H1 (cell line): ENCODE results near the gene DDT. TPM values are rescaled to one million over a fixed set of nuclear protein-coding genes. Genes with fewer than 3 reads are reported as not detected.
A peak's percentile ranks its signal among the peaks of the same experiment; 100 is the strongest.
"Not testable (repeated sequence)": the region's sequence is repeated elsewhere in the genome, so short reads cannot be mapped to it uniquely, and the experiment has no call there.

Source experiments
- CTCF ChIA-PET: fragments of 300-600 bp; sonication (Branson Sonifier 250); formaldehyde crosslinking; loops from one replicate; lab custom pipeline; 2021; ENCODE audit not compliant: partially characterized antibody; lab: Charles Lee
- POLR2A ChIA-PET: fragments of 300-600 bp; sonication (Branson Sonifier 250); formaldehyde crosslinking; loops from one replicate; lab custom pipeline; 2021; ENCODE audit warnings: inconsistent platforms; ENCODE audit not compliant: partially characterized antibody; lab: Charles Lee
- DNase-seq, 2 experiments: peaks; one replicate each; pipeline versions ENCODE4 v3.0.0 to v3.0.0-alpha.2; 2010 to 2022; ENCODE audit warnings: low spot score in 2 of 2, low read depth in 1 of 2, mixed read lengths in 1 of 2
- FAIRE-seq: peaks from 2 replicates; lab custom pipeline; 2011; peaks lifted over from hg19 to GRCh38; lab: Jason Lieb, UNC
- H2AFZ ChIP-seq: 2 replicates; pipeline ENCODE4 v1.8.1; 2012; ENCODE audit warnings: low read length, inconsistent platforms
- H2AK5ac ChIP-seq: 2 replicates; pipeline ENCODE4 v1.6.1; 2013; ENCODE audit warnings: low read depth, low read length
- H2BK120ac ChIP-seq: replicated peaks from 2 replicates; pipeline ENCODE3; 2013; ENCODE audit warnings: low read depth, low read length, inconsistent platforms
- H2BK12ac ChIP-seq: 2 replicates; pipeline ENCODE4 v1.6.1; 2013; ENCODE audit warnings: low read depth, low read length
- H2BK15ac ChIP-seq: 2 replicates; pipeline ENCODE4 v1.6.1; 2013; ENCODE audit warnings: low read length
- H2BK20ac ChIP-seq: 2 replicates; pipeline ENCODE4 v1.6.1; 2013; ENCODE audit warnings: low read length
- H2BK5ac ChIP-seq: 2 replicates; pipeline ENCODE4 v1.6.1; 2013; ENCODE audit warnings: low read depth, low read length
- H3K14ac ChIP-seq: 2 replicates; pipeline ENCODE4 v1.6.1; 2013; ENCODE audit warnings: inconsistent platforms; ENCODE audit not compliant: insufficient read length
- H3K18ac ChIP-seq: 2 replicates; pipeline ENCODE4 v1.6.1; 2013; ENCODE audit warnings: low read length; ENCODE audit errors: extremely low read depth
- H3K23ac ChIP-seq: 2 replicates; pipeline ENCODE4 v1.6.1; 2013; ENCODE audit warnings: inconsistent platforms; ENCODE audit not compliant: insufficient read length
- H3K23me2 ChIP-seq: 2 replicates; pipeline ENCODE4 v1.6.1; 2013; ENCODE audit warnings: low read depth, low read length
- H3K27ac ChIP-seq: 2 replicates; pipeline ENCODE4 v1.6.1; 2011; ENCODE audit warnings: low read depth, low read length, inconsistent platforms
- H3K27me3 ChIP-seq, 4 experiments: replicated peaks in 1 of 4; 1 replicate in 1 of 4; 2 replicates in 3 of 4; pipeline versions ENCODE4 v1.6.1 to v1.8.1; 2011 to 2013; ENCODE audit warnings: low read length in 3 of 4, mild to moderate bottlenecking in 3 of 4, inconsistent platforms in 2 of 4, mixed read lengths in 2 of 4, moderate library complexity in 1 of 4; ENCODE audit not compliant: control insufficient read depth in 3 of 4, insufficient read depth in 3 of 4; ENCODE audit errors: extremely low read depth in 1 of 4
- H3K36me3 ChIP-seq, 4 experiments: 2 replicates each; pipeline versions ENCODE4 v1.6.1 to v1.8.1; 2011 to 2013; ENCODE audit warnings: mild to moderate bottlenecking in 4 of 4, low read length in 3 of 4, moderate library complexity in 2 of 4, control low read depth in 1 of 4, inconsistent platforms in 1 of 4; ENCODE audit not compliant: insufficient read depth in 4 of 4, control insufficient read depth in 2 of 4
- H3K4ac ChIP-seq: replicated peaks from 2 replicates; pipeline ENCODE3; 2013; ENCODE audit warnings: low read length, low read depth, mixed read lengths, inconsistent platforms; ENCODE audit not compliant: insufficient read length
- H3K4me1 ChIP-seq, 4 experiments: replicated peaks in 1 of 4; 1 replicate in 1 of 4; 2 replicates in 3 of 4; pipeline versions ENCODE4 v1.6.1 to v1.8.1; 2011 to 2013; ENCODE audit warnings: low read length in 3 of 4, inconsistent platforms in 2 of 4, mixed read lengths in 1 of 4; ENCODE audit not compliant: insufficient read depth in 4 of 4, control insufficient read depth in 3 of 4
- H3K4me2 ChIP-seq, 2 experiments: 2 replicates each; pipeline versions ENCODE4 v1.6.1 to v1.8.1; 2011 to 2013; ENCODE audit warnings: low read depth in 2 of 2, low read length in 2 of 2, control low read depth in 1 of 2, inconsistent platforms in 1 of 2, mild to moderate bottlenecking in 1 of 2; ENCODE audit not compliant: insufficient read depth in 1 of 2
- H3K4me3 ChIP-seq, 4 experiments: fragments of 200-600, 300-600 bp in 1 of 4; sonication (generic), shearing (Covaris generic), sonication (Bioruptor Twin) in 1 of 4; 2 replicates each; pipeline versions ENCODE4 v1.5.1 to v1.8.1; 2011 to 2016; ENCODE audit warnings: low read length in 4 of 4, low read depth in 3 of 4, control low read depth in 2 of 4, inconsistent platforms in 2 of 4, mild to moderate bottlenecking in 2 of 4, mixed read lengths in 1 of 4, moderate library complexity in 1 of 4; ENCODE audit not compliant: insufficient read depth in 2 of 4; ENCODE audit errors: extremely low read depth in 1 of 4
- H3K56ac ChIP-seq: replicated peaks from 2 replicates; pipeline ENCODE3; 2013; ENCODE audit warnings: low read depth, mild to moderate bottlenecking, mixed read lengths, low read length, inconsistent platforms; ENCODE audit not compliant: insufficient read length
- H3K79me1 ChIP-seq: 2 replicates; pipeline ENCODE4 v1.6.1; 2013; ENCODE audit warnings: low read depth, low read length, control low read depth
- H3K79me2 ChIP-seq, 2 experiments: 2 replicates each; pipeline versions ENCODE4 v1.6.1 to v1.8.1; 2012 to 2013; ENCODE audit warnings: low read length in 2 of 2, mild to moderate bottlenecking in 2 of 2, inconsistent platforms in 1 of 2; ENCODE audit not compliant: insufficient read depth in 2 of 2, control insufficient read depth in 1 of 2
- H3K9ac ChIP-seq, 4 experiments: replicated peaks in 1 of 4; 1 replicate in 1 of 4; 2 replicates in 3 of 4; pipeline versions ENCODE4 v1.6.1 to v1.8.1; 2011 to 2013; ENCODE audit warnings: low read depth in 3 of 4, low read length in 3 of 4, control low read depth in 2 of 4, mild to moderate bottlenecking in 2 of 4, moderate library complexity in 2 of 4, inconsistent platforms in 1 of 4; ENCODE audit errors: extremely low read depth in 1 of 4
- H3K9me3 ChIP-seq, 2 experiments: 2 replicates each; pipeline versions ENCODE4 v1.6.1 to v1.8.1; 2012 to 2013; ENCODE audit warnings: mild to moderate bottlenecking in 2 of 2, moderate library complexity in 2 of 2, control low read depth in 1 of 2, inconsistent platforms in 1 of 2, low read depth in 1 of 2, low read length in 1 of 2, mixed read lengths in 1 of 2; ENCODE audit not compliant: insufficient read depth in 2 of 2
- H4K20me1 ChIP-seq, 2 experiments: replicated peaks in 1 of 2; 2 replicates each; pipeline versions ENCODE3 to v1.8.1; 2011 to 2013; ENCODE audit warnings: inconsistent platforms in 2 of 2, low read length in 2 of 2, mild to moderate bottlenecking in 1 of 2; ENCODE audit not compliant: insufficient read depth in 2 of 2, control insufficient read depth in 1 of 2
- H4K5ac ChIP-seq: 2 replicates; pipeline ENCODE4 v1.6.1; 2013; ENCODE audit warnings: low read length, low read depth, mixed read lengths, inconsistent platforms; ENCODE audit not compliant: insufficient read length
- H4K8ac ChIP-seq: 2 replicates; pipeline ENCODE4 v1.8.0; 2013; ENCODE audit warnings: mild to moderate bottlenecking, moderate library complexity, low read length, inconsistent platforms; ENCODE audit not compliant: insufficient read depth; ENCODE audit errors: extremely low read depth
- H4K91ac ChIP-seq: replicated peaks from 2 replicates; pipeline ENCODE3; 2013; ENCODE audit warnings: low read length, mixed read lengths, inconsistent platforms; ENCODE audit not compliant: insufficient read length
- CBX5 ChIP-seq: fragments of 300-800, 300-1000 bp; sonication (generic); IDR thresholded peaks from 2 replicates; pipeline ENCODE4 v1.7.1; 2016; ENCODE audit warnings: antibody characterized with exemption, low read length, low read depth
- CHD2 ChIP-seq: IDR thresholded peaks from 2 replicates; pipeline ENCODE4 v1.6.1; 2012; ENCODE audit warnings: low read length, improper control_type of control experiment
- CREB1 ChIP-seq: IDR thresholded peaks from 2 replicates; pipeline ENCODE4 v1.6.1; 2012; ENCODE audit warnings: inconsistent platforms
- E2F6 ChIP-seq: IDR thresholded peaks from 2 replicates; pipeline ENCODE4 v1.6.1; 2012; ENCODE audit warnings: inconsistent platforms
- EZH2 ChIP-seq: fragments of 200-600 bp; sonication (generic); IDR thresholded peaks from 2 replicates; pipeline ENCODE4 v1.7.1; 2012; ENCODE audit warnings: low read depth, mild to moderate bottlenecking, moderate library complexity, low read length, inconsistent platforms; ENCODE audit not compliant: severe bottlenecking
- KDM4A ChIP-seq: IDR thresholded peaks from one replicate; pipeline ENCODE4 v1.7.1; 2012; ENCODE audit warnings: low read depth, mild to moderate bottlenecking, moderate library complexity, low read length, inconsistent platforms; ENCODE audit not compliant: severe bottlenecking
- MAX ChIP-seq: IDR thresholded peaks from 2 replicates; pipeline ENCODE4 v1.6.1; 2012; ENCODE audit warnings: inconsistent platforms
- NANOG ChIP-seq: IDR thresholded peaks from 2 replicates; pipeline ENCODE4 v1.6.1; 2011; ENCODE audit warnings: low read length, low read depth, mild to moderate bottlenecking, inconsistent platforms; ENCODE audit not compliant: insufficient read depth, poor library complexity, severe bottlenecking
- POLR2A ChIP-seq, 2 experiments: IDR thresholded peaks; 1 replicate in 1 of 2; 2 replicates in 1 of 2; pipeline ENCODE4 v1.6.1; 2011; ENCODE audit warnings: low read depth in 2 of 2, low read length in 2 of 2, mild to moderate bottlenecking in 2 of 2; ENCODE audit errors: control extremely low read depth in 1 of 2
- POLR2AphosphoS5 ChIP-seq: IDR thresholded peaks from 2 replicates; pipeline ENCODE4 v1.6.1; 2011; ENCODE audit warnings: low read depth, low read length
- SP4 ChIP-seq: IDR thresholded peaks from 2 replicates; pipeline ENCODE4 v1.6.1; 2012; ENCODE audit warnings: low read length, inconsistent platforms
- SUZ12 ChIP-seq: fragments of 200-600 bp; sonication (generic); IDR thresholded peaks from 2 replicates; pipeline ENCODE4 v1.6.1; 2012; ENCODE audit warnings: mild to moderate bottlenecking, inconsistent platforms, low read length, moderate library complexity, mixed read lengths
- TAF7 ChIP-seq: optimal IDR thresholded peaks from 2 replicates; pipeline ENCODE3; 2011; ENCODE audit warnings: low read depth, mild to moderate bottlenecking, inconsistent platforms, low read length, moderate library complexity, borderline replicate concordance
- TBP ChIP-seq: IDR thresholded peaks from 2 replicates; pipeline ENCODE4 v1.6.1; 2011; ENCODE audit warnings: low read depth, low read length, improper control_type of control experiment
- whole genome bisulfite sequencing, 2 experiments: shearing (Covaris generic) in 1 of 2; methylation state at CpG; one replicate each; pipeline versions ENCODE4 v1.1.6 to v1.1.7; 2013 to 2015; ENCODE audit warnings: low lambda C conversion rate in 2 of 2, mixed read lengths in 2 of 2, inconsistent platforms in 1 of 2, low coverage in 1 of 2, missing lambda C conversion rate in 1 of 2; ENCODE audit not compliant: insufficient replicate concordance in 2 of 2, insufficient coverage in 1 of 2, insufficient read length in 1 of 2; ENCODE audit errors: extremely low coverage in 1 of 2, missing lambda C conversion rate in 1 of 2; 5-methylcytosine and 5-hydroxymethylcytosine counted together
- polyA plus RNA-seq, 7 experiments: library from polyadenylated mRNA; depleted of rRNA in 3 of 7; stranded (reverse) in 5 of 7; unstranded in 2 of 7; fragments of >200 nt in 5 of 7; fragments of 200-250 nt in 2 of 7; gene quantifications; 1 replicate in 5 of 7; 2 replicates in 1 of 7; 4 replicates in 1 of 7; pipeline versions ENCODE4 v1.2.1 to v1.2.3, GENCODE V29; 2011 to 2013; ENCODE audit warnings: missing spikeins in 2 of 7, mixed read lengths in 2 of 7
- total RNA-seq: library from RNA; stranded (reverse); fragmentation: NEBNext Ultra II Directional; extraction: Animal tissue kit (Norgen Biotek cat#: 25700); gene quantifications from 2 replicates; pipeline ENCODE4 v1.2.1, GENCODE V29; 2021

The DDT gene
- total and polyA plus RNA-seq, 2 of the 8 experiments (the other 6 are each of a cell fraction or from before 2014, with no cell fraction given) = 106 to 341 TPM

GRCh38 chr22:23984430-23984829 is 10.2 kb upstream of the DDT start (continued):
- TF ChIP-seq KDM4A (no peak), CREB1 (no peak), POLR2A (IDR thresholded peaks at IDR 0.05; ENCODE audit: control extremely low read depth in 1 of 2, low read depth in 2 of 2, low read length in 2 of 2) (no peak), TAF7 (no peak), CHD2 (no peak), SUZ12 (no peak), CBX5 (no peak), MAX (peak; percentile 75), SP4 (no peak), EZH2 (no peak), TBP (no peak), E2F6 (peak; percentile 38; the same call in 1 of the 2 replicates), NANOG (no peak), POLR2AphosphoS5 (no peak)

GRCh38 chr22:23980567-23980966 is 6.3 kb upstream of the DDT start:
- H3K27me3 ChIP-seq, H3K4ac ChIP-seq, H4K8ac ChIP-seq, H2AFZ ChIP-seq, H2BK5ac ChIP-seq, H2BK120ac ChIP-seq, H2BK20ac ChIP-seq, H3K56ac ChIP-seq, H4K5ac ChIP-seq, FAIRE-seq, CTCF ChIA-PET, H3K4me1 ChIP-seq, H3K23me2 ChIP-seq, H2BK12ac ChIP-seq, H3K9ac ChIP-seq, H3K36me3 ChIP-seq, H3K18ac ChIP-seq, H2AK5ac ChIP-seq, H3K4me3 ChIP-seq, H3K23ac ChIP-seq, H4K20me1 ChIP-seq, H3K9me3 ChIP-seq, H4K91ac ChIP-seq, H3K27ac ChIP-seq, H3K14ac ChIP-seq, H2BK15ac ChIP-seq, POLR2A ChIA-PET, H3K79me1 ChIP-seq, H3K79me2 ChIP-seq: not testable (repeated sequence)
- WGBS, 2 experiments = 52% methylated on average over 5 of the region's 7 CpGs; no CpG with 5 or more reads in 1 of the 2 experiments
- peak overlapping the region in 1 of 2 experiments; percentile 13; a peak in 1 of 4 replicates for H3K4me2 ChIP-seq
- DNase-seq = peak in 1 of 2 experiments; percentile 49
